Stimulated activated CD8-positive, alpha-beta memory T cell treated with anti-CD3 and anti-CD28 coated beads, Interleukin-15, amount 100 ng/mL, for 4 hours (primary cell): ENCODE results near the gene RAD23B.

Experiments
- DNase-seq, 2 donors: peaks; one replicate each; pipeline ENCODE4 v3.0.0-alpha.2; 2020; ENCODE audit warnings: low read depth in 2 of 2

RAD23B gene

GRCh38 chr9:107334103-107334776 is 51.2 kb downstream of the RAD23B start:
- no peak for DNase-seq

DNA sequence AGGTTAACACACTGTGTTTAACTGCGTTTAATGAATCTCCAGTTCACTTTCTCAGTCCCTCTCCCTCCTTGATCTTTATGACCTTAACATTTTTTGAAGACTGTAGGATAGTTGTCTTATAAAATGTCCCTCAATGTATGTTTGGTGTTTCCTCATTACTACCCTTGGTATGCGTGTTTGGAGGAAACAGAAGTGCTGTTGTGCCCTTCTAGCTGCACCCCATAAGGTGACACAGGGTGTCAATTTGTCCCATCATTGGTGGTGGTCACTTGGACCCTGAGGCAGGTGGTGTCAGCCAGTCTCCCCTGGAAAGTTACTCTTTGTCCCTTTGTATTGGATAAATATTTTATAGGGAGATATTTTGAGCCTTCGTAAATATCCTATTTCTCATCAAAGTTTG is 52.3 kb downstream of the RAD23B start:
- DNase-seq = no peak

GRCh38 chr9:107336718-107337360 is 53.8 kb downstream of the RAD23B start:
- DNase-seq = no peak

GRCh38 chr9:107337676-107338590 is 54.9 kb downstream of the RAD23B start:
- DNase-seq = no peak

GRCh38 chr9:107338911-107339659 is 56.0 kb downstream of the RAD23B start:
- no peak for DNase-seq

DNA sequence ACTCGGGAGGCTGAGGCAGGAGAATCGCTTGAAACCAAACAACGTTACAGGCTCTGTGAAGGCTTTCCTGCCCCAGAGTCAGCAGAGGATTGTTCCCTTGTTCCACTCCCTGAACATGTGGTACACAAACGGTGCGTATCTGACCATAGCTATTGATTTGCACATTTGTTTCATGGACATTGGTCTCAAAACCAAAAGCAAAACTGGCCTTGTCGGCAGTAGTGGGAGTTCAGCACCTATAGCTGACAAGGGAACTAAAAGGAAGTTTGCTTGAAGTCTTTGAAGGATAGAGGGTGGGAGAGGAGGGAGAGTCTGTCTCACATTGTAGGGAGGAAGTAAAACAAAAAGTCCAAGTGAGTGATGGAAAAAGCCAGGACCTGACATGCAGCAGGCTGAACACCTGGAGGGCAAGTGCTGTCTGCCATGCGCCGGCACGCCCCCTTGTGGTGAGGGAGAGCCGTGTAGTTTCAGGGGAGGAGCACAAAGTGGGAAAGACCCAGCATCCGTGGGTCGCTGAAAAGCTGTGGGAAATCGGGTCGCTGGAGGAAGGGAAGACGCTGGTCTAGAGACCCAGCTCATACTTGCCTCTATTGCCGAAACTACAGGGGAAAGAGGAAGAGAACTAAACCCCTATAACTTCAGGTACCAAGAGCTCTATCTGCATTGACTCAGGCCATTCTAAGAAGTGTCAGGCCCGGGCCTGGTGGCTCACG is 58.0 kb downstream of the RAD23B start:
- peak; percentile 43 to 64 for DNase-seq

GRCh38 chr9:107342476-107343161 is 59.5 kb downstream of the RAD23B start:
- no peak for DNase-seq

- DNase-seq = no peak
Measured at GRCh38 chr9:107345327-107345726, 62.2 kb downstream of the RAD23B start.

DNA sequence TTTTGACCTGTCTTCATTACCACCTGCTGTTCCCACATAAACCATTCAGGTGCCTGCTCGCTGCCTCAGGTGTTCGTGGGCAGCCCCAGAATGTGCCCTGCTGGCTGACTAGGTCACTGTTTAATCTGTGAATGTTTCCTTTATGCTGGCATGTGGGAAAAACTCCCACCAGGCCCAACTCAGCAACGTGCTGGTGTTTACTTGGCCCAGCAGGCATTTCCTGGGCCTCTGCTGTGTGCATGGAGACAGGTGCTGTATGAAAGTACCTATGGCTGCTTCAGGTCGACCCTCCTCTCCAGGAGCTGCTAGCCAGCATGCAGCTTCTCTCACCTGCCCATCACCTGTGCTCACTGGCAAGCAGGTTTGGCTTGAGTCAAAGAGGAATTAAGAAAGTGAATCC is 65.8 kb downstream of the RAD23B start:
- DNase-seq = no peak

- no peak for DNase-seq
Measured at GRCh38 chr9:107350443-107350842, 67.4 kb downstream of the RAD23B start.

DNA sequence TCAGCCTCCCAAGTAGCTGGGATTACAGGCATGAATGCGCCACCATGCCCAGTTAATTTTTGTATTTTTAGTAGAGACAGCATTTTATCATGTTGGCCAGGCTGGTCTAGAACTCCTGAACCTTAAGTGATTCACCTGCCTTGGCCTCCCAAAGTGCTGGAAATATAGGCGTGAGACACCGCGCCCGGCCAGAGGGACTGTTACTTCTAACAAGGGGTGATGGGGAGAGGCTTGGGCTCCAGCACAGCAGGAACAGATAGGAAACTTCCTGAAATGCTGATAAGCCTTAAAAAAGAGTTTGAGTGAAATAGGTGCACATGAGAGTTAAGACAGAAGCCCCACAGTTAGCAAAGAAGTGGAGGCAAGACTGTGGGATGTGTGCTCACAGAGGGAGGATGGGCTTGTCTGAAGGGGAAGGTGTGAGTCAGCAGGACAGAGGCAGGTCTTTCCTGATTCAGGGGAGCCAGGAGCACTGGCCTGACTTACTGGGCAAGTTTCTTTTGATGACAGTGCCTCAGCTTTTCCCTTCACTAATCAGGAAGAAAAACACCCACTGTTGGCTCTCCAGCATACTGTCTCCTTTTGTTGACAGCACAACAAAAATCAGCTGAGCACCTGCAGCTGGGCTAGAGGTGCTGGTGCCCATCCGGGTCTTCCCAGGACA is 68.4 kb downstream of the RAD23B start:
- no peak for DNase-seq

GRCh38 chr9:107355394-107355793 is 72.3 kb downstream of the RAD23B start:
- no peak for DNase-seq

GRCh38 chr9:107358986-107359385 is 75.9 kb downstream of the RAD23B start:
- DNase-seq = no peak

GRCh38 chr9:107360098-107360497 is 77.0 kb downstream of the RAD23B start:
- DNase-seq = no peak

- DNase-seq = no peak
Measured at GRCh38 chr9:107361816-107362215, 78.7 kb downstream of the RAD23B start.

- no peak for DNase-seq
Measured at GRCh38 chr9:107363516-107364152, 80.6 kb downstream of the RAD23B start.

- no peak for DNase-seq
Measured at GRCh38 chr9:107367727-107368502, 84.8 kb downstream of the RAD23B start.

DNA sequence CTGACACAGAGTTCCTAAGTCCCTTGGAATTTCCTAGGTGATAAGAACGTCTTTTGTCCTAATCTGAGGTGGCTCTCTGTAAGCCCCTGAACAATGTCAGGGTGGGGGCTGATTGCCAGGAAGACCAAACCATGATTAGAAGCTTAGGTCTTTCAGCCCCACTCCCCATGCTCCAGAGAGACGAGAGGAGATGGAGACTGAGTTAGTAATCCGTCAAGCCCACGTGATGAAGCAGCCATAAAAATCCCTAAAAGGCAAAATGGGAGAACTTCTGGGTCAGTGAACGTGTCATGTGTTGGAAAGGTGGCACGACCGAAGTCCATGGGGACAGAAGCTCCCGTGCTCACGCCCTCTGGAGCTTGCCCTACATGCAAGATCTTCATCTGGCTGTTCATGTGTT is 85.6 kb downstream of the RAD23B start:
- no peak for DNase-seq

GRCh38 chr9:107373809-107374208 is 90.7 kb downstream of the RAD23B start:
- DNase-seq = no peak
